Esophagus muscularis mucosa (tissue), 4 donors: ENCODE results near the gene ATP8B1. TPM values are rescaled to one million over a fixed set of nuclear protein-coding genes. Genes with fewer than 3 reads are reported as not detected.

Experiments
- DNase-seq: peaks from one replicate; pipeline ENCODE4 v3.0.0-alpha.2; 2017; ENCODE audit errors: extremely low spot score
- H3K27ac ChIP-seq, 4 donors: fragments of 200-600 bp; sonication (generic); replicated peaks in 1 of 4; 1 replicate in 3 of 4; 2 replicates in 1 of 4; pipeline ENCODE4 v1.5.1; 2016 to 2019; ENCODE audit warnings: mild to moderate bottlenecking in 1 of 4
- H3K27me3 ChIP-seq, 4 donors: fragments of 200-600 bp; sonication (generic); one replicate each; pipeline versions ENCODE4 v1.5.1 to v1.6.0; 2016 to 2019
- H3K36me3 ChIP-seq, 4 donors: fragments of 200-600 bp; sonication (generic); one replicate each; pipeline ENCODE4 v1.5.1; 2016 to 2019
- H3K4me1 ChIP-seq, 4 donors: fragments of 200-600 bp; sonication (generic); one replicate each; pipeline ENCODE4 v1.5.1; 2016 to 2019
- H3K4me3 ChIP-seq, 4 donors: fragments of 200-600 bp; sonication (generic); 1 replicate in 2 of 4; 2 replicates in 2 of 4; pipeline ENCODE4 v1.5.1; 2016 to 2019; ENCODE audit warnings: mild to moderate bottlenecking in 4 of 4, moderate library complexity in 1 of 4
- H3K9me3 ChIP-seq, 4 donors: fragments of 200-600 bp; sonication (generic); 1 replicate in 3 of 4; 2 replicates in 1 of 4; pipeline ENCODE4 v1.5.1; 2016 to 2019
- CTCF ChIP-seq, 3 experiments: fragments of 200-600 bp in 2 of 3; fragments of 450-650 bp in 1 of 3; sonication (generic) in 2 of 3; IDR thresholded peaks; one replicate each; pipeline ENCODE4 v1.5.1; 2017 to 2019; ENCODE audit warnings: antibody characterized with exemption in 3 of 3, mild to moderate bottlenecking in 2 of 3, moderate library complexity in 1 of 3
- EP300 ChIP-seq: sonication (generic); formaldehyde crosslinking; IDR thresholded peaks from one replicate; pipeline ENCODE4 v1.6.1; 2017; ENCODE audit warnings: antibody characterized with exemption
- POLR2A ChIP-seq: fragments of 450-650 bp; IDR thresholded peaks from one replicate; pipeline ENCODE4 v1.6.1; 2017; ENCODE audit warnings: antibody characterized with exemption, moderate library complexity, mild to moderate bottlenecking, low read depth
- POLR2AphosphoS5 ChIP-seq, 2 donors: sonication (generic); formaldehyde crosslinking; IDR thresholded peaks; one replicate each; pipeline ENCODE4 v1.6.1; 2017; ENCODE audit warnings: antibody characterized with exemption in 2 of 2
- WGBS: methylation state at CpG from one replicate; pipeline ENCODE4 v1.1.5; 2018; 5-methylcytosine and 5-hydroxymethylcytosine counted together
- intact Hi-C: fragments of 100-400 bp; cut with DNase I; formaldehyde crosslinking; loops from one replicate; pipeline ENCODE4 v1.15.1; 2023
- total RNA-seq, 4 donors: library from RNA; depleted of rRNA; stranded (reverse); fragments of >200 nt; gene quantifications; one replicate each; pipeline versions ENCODE4 v1.1.0 to v1.2.1, GENCODE V29; 2016

ATP8B1 gene
- total RNA-seq, 4 donors from 2014 or later: 18.3 to 21.9 (median 19.6) TPM

DNA sequence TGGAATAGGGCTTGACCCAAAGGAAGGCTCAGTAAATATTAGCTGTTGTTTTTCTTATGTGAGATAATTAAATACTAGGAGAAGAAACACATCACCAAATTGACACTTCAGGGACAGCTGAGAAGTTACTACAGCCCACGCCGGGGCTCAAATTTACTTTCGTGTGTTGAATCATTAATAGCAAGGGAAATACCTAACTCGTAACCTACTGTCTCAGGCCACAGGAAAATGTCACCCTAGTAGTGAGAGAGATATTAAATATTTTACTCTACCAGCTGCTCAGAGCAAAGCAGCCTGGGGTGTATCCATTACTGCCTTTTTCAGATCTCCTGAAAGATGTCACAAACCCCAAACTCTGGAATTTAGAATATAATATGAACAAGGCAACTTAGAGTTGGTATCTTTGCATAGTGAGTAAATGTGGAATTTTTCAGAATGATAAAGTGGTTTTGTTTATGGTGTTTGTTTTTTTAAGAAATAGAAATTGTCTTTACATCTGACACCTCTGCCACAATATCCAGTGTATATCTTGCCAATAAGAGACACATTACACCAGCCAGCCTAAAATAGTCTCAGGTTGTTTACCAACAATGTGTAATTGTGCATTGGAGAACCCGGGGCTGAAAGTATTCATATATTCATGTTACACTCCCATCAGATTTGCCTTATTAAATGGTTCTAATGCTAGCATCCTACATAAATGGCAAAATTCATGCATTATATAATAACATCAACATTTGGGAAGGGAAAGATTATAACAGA lies 48.4 kb downstream of the ATP8B1 start:
- intact Hi-C loops: no loop called here
- no peak for DNase-seq

GRCh38 chr18:57753063-57753462 lies 50.1 kb downstream of the ATP8B1 start:
- no peak overlapping the region for H3K27ac ChIP-seq
- TF ChIP-seq EP300 (no peak), POLR2AphosphoS5 (IDR thresholded peaks at IDR 0.05) (no peak), CTCF (IDR thresholded peaks at IDR 0.05) (no peak), POLR2A (no peak)
- peaks cover 10 to 25% (median 15%) of the 10 kb centered on the region in 4 donors for H3K4me1 ChIP-seq
- DNase-seq: no peak
- no peaks in the 10 kb centered on the region for H3K27me3 ChIP-seq
- intact Hi-C loops: no loop called here
- H3K36me3 ChIP-seq: peaks cover 0 to 6% (median 0%) of the 10 kb centered on the region in 4 donors
- WGBS: 96% methylated on average over 1 of the region's 1 CpG
- no peak overlapping the region for H3K4me3 ChIP-seq
- H3K9me3 ChIP-seq: no peaks in the 10 kb centered on the region

More for the DNA sequence above, 48.4 kb downstream of the ATP8B1 start:
- H3K36me3 ChIP-seq: peaks cover 0 to 8% (median 2%) of the 10 kb centered on the region in 4 donors
- H3K4me3 ChIP-seq: no peak overlapping the region
- no peak overlapping the region for H3K27ac ChIP-seq
- no peaks in the 10 kb centered on the region for H3K9me3 ChIP-seq
- peaks cover 0 to 10% (median 0%) of the 10 kb centered on the region in 4 donors for H3K4me1 ChIP-seq
- no peak for TF ChIP-seq CTCF (IDR thresholded peaks at IDR 0.05)
- WGBS: 73% methylated on average over 5 of the region's 5 CpGs
- H3K27me3 ChIP-seq: no peaks in the 10 kb centered on the region

- no peaks in the 10 kb centered on the region for H3K36me3 ChIP-seq
- no peaks in the 10 kb centered on the region for H3K9me3 ChIP-seq
- 95% methylated on average over 2 of the region's 2 CpGs for WGBS
- no peak for TF ChIP-seq POLR2A
- TF ChIP-seq CTCF (IDR thresholded peaks at IDR 0.05): no peak
- no peak for TF ChIP-seq EP300
- no peak for TF ChIP-seq POLR2AphosphoS5 (IDR thresholded peaks at IDR 0.05)
- no peak for DNase-seq
- H3K27ac ChIP-seq: no peak overlapping the region
- H3K4me3 ChIP-seq: no peak overlapping the region
- H3K4me1 ChIP-seq: peaks cover 19 to 40% (median 29%) of the 10 kb centered on the region in 4 donors
- no peaks in the 10 kb centered on the region for H3K27me3 ChIP-seq
- intact Hi-C loops: no loop called here
These were observed 53.5 kb downstream of the ATP8B1 start for GRCh38 chr18:57749604-57749970.

DNA sequence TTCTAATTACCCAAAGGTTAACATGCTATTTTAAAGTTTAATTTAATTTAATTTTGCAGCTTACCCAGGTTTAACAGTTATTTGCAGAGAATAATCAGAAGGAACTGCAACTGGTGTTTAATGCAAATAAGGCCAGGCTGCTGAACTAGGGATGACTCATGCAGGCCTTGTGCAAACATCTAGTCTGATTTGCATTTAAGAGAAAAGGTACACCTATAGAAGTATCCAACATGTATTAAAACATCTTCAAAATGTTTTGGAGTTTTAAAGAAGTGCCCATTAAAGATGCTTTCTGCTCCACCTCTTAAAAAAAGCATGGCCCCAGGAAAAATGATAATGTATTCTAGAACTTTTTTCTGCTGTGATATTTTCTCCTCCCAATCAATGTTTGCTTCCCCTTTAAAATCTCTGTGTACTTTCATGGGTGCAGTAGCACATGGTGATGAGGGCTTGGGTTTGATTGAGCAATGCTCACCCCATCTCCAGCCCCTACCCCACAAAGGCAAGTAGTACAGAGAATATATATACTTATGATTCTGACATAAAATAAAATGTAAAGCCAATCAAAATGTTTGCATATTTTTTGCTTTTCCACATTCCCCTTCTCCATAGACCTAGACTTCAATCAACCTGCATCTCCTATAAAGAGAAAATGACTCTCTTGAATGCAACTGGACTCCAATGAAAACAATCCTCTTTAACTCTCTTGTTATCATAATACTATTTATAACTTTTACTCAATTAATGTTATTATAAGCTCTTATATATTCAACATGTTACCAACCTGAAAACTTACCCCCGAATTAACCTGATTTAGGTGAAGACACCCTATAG lies 54.1 kb downstream of the ATP8B1 start:
- intact Hi-C loops: no loop called here
- H3K36me3 ChIP-seq: no peaks in the 10 kb centered on the region
- no peak for DNase-seq
- 64% methylated on average over 1 of the region's 1 CpG for WGBS
- H3K27ac ChIP-seq: peak overlapping the region in 1 of 4 donors; percentile 50
- no peaks in the 10 kb centered on the region for H3K27me3 ChIP-seq
- no peaks in the 10 kb centered on the region for H3K9me3 ChIP-seq
- no peak for TF ChIP-seq EP300
- TF ChIP-seq CTCF (IDR thresholded peaks at IDR 0.05): no peak
- no peak for TF ChIP-seq POLR2AphosphoS5 (IDR thresholded peaks at IDR 0.05)
- no peak for TF ChIP-seq POLR2A
- H3K4me3 ChIP-seq: no peak overlapping the region
- peaks cover 23 to 46% (median 35%) of the 10 kb centered on the region in 4 donors for H3K4me1 ChIP-seq
